DMS79 treated with DMSO at 0.1 percent for 48 hours (cell line): ENCODE measurements around the gene DOC2B.

ENCODE experiments used
- DNase-seq: peaks from one replicate; lab custom pipeline; 2025; lab: John Stamatoyannopoulos, UW

The DOC2B gene

DNA sequence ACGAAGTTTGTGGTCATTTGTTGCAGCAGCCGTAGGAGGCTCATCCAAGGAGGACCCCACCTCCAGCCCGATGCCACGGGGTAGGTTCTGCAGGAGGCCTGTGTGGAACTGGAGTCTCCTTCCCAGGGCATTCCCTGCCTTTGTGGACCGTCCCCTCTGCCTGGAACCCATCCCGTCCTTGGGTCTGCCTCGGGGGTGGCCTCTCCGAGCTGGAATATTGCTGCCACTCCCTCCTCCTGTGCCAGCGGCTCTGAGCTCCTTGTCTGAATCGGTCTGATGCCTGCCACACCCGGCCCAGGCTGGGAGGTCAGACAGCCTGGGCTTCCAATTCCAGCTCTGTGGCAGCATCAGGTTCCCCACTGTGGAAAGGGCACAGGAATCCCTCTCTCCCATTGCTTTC, 18.8 kb downstream of the DOC2B start:
- no peak for DNase-seq

DNA sequence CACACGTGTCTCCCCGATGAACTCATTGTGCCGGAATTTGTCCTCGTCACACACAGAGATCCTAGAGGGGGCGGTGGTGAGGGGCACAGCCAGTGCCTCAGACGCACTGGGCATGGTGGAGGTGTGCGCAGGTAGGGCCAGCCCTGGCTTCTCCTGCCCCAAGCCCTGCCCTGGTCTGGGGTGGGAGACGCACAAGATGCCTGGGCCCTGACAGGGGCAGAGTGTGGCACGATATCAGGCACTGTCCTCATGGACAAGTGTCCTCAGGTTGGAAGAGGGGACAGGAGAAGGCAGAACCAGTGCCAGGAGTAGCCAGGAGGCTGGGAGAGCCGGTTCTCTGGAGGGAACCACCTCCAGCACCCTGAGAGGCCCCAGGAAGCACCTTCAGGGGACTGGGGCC, 20.0 kb downstream of the DOC2B start:
- DNase-seq = no peak

DNA sequence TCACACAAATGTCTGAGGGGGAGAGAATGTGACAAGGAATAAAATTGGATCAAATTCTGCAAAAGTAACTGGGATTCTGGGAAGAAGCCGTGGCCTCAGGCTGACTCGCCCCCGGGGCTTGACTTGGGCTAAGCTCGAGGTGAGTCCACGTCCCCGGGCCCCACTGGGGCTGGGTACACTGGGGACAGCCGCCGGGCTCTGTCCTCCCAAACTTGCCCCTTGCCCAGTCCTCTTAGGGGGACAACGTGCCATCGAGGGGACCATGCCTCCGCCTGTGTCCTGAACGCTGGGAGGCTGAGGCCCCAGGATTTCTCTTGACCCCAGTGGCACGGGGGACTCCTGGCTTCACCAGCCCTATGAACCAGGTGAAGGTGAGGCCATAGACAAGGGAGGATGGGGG, 21.1 kb downstream of the DOC2B start:
- no peak for DNase-seq

DNA sequence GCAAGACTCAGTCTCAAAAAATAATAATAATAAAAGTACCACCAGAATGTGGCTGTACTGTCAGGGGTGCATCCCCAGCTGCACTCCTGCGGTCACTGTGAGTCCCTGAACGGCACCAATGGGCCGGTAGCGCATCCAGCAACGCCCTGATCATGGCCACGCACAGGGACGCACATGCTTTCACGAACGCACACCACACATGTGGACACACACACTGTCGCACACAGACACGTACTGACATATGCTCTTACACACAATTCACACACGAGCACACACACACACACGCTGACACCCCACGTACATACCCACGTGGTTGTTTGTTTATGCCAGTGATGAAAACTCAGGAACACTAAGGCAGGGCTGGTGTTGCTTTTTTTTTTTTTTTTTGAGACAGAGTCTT, 21.8 kb downstream of the DOC2B start:
- no peak for DNase-seq

DNA sequence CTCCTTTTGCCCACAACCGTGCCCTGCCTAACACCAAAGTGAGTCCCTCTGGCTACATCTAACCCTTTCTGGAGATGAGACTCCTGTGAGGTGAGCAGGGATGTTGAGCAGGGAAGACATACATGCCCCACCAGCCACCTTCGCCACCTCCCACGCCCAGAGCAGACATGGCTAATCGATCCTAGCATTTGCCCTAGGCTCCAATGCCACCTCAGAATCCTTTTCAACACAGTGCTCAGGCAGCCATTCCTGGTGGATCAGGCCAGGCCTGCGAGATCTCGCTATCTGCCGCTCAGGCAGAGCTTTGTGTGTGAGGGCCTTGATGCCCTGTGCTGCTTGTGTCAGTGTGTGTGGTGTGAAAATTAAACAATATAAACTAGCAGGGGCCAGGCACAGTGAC, 23.1 kb downstream of the DOC2B start:
- DNase-seq = no peak

DNA sequence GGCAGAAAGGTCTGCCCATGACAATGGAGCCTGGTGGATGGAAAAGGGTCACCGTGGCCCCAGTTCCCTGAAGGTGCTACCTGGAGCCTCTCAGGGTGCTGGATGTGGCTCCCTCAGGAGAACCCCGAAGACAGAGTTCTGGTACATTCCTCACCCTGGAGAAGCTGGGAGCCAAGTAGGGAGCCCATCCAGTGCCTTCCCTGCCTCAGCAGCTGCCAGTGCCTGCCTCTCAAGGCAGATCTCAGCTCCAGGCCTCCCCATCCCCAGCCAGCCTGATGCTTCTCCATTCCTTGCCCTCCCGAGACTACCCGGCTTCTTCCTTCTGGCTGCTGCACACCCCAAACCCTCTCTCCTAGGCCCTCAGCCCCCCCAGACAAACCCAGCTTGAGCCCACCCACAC, 23.5 kb downstream of the DOC2B start:
- no peak for DNase-seq

DNA sequence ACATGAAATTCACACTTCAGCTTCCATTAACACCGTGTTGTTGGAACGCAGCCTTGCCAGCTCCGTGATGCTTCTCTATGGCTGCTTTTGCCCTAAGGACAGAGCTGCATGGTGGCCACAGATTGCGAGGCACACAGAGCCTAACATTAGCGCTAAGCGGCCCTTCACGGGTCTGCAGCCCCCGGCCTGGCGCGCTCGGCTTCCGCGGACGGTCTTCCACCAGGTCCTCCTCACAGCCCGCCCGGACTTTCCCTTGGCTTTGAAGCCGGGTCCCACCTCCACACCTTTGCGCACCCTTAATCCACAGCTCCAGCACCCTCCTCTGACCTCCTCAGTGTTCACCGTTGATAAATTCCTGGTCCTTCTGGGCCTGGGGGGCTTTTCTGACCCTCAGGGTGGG, 24.5 kb downstream of the DOC2B start:
- no peak for DNase-seq

DNA sequence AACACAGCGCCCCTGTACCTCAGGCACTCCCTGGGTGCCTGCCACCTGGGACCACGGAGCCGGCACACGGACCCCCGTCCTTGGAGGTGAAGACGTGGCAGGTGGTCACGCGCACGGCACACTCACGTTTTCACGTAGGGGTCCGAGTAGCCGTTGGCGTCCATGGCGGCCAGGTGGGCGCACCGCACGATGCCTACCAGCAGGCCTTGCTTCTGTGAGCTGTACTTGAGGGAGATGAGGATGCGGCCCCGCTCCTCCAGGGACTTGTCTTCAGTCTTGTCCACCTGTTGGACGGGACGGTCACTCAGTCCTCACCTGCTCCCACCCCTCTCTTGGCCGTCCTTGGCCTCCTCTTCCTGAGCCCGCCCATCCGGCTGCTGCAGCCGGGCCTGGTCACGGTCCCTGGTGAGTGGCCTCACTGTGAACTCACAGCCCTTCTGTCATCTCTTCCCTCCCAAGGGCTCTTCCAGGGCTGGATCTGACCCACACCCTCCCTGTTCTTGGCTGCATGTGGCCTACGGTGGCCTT, 25.3 kb downstream of the DOC2B start:
- no peak for DNase-seq

DNA sequence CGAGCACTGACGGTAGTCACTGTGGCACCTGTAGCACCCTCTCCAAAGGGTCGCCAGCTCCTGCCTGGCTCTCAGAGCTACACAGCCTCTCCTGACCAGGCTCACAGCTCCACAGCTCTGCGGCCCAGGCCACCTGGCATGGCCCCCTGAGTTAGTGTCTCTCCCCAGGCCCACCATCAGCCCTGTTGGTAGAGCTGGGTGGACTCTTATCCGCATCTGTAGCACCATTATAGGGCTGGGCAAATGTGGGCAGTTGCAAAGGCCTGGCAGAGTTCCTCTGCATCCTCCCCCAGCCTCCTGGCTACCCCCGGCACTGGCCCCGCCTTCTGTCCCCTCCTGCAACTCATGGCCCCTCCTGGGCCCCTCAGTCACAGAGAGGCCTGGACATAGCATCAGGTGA, 25.9 kb downstream of the DOC2B start:
- DNase-seq = no peak

DNA sequence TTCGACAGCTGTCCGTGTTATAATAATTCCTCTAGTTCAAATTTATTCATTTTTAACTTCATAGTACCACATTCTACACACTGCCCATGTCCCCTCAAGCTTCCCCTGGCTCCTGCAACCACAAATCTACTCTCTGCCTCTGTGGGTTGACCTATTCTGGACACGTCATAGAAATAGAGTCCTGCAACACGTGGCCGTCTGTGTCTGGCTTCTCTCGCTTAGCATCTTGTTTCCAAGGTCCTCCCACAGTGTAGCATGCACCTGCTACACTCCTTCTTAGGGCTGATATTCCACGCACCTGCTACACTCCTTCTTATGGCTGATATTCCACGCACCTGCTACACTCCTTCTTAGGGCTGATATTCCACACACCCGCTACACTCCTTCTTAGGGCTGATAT, 27.6 kb downstream of the DOC2B start:
- DNase-seq = no peak

DNA sequence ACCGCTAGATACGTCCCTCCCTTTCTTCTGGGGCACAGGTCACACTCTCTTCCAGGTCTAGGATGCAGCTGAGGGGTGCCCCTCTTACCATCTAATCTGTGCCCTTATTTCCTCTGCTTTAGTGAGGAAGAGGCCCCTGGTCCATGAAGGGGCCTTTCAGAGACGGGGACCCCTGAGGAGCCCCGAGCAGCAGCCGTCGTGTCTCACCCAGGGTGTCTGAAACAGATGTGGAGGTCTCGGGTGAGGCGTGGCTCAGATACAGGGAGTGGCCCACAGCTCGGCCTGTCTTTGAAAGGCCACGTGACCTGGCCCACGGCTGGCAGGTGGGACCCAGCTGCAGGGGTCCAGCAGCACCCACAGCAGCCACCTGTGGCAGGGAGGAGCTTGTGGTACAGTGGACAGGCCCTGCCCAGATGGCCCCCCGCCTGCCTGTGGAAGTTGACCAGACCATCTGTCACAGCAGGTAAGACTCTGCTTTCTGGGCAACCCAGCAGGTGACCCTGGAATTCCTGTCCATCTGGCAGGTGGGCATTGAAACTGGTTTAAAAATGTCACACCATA, 28.5 kb downstream of the DOC2B start:
- no peak for DNase-seq

DNA sequence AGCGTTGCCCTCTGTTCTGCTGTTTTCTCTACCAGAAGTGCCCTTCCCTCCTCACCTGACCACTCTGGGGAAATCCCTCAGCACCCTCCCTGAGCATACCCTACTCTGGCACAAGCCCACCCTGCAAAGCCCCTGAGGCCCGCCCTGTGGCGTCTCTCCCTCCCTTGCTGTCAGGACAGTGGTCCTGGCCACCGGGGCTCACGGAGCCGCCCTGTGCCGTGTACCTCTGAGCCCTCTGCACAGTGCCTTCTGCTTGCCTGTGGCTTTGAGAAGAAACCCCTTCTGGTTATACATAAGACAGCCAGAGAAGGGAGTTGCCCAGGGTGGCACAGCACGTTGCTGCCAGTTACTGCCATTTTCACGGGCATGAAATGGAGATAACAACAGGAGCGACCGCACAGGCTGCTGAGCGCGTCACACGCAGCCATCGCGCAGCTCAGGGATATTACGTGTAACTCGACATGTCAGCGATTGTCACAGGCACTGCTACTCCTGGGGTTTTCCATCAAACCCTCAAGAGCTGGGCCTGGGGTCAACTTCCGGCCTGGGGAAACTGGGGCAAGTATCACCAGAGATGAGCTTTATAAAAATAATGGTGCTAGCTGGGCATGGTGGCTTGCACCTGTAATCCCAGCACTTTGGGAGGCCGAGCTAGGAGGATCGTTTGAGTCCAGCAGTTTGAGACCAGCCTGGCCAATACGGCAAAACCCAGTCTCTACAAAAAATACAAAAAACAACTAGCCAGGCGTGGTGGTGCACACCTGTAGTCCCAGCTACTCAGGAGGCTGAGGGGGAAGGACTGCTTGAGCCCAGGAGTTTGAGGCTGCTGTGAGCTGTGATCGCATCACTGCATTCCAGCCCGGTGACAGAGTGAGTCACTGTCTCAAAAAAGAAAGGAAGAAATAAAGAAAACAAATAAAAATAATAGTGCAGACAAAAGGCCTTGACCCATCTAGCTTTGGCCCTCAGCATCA, 29.3 kb downstream of the DOC2B start:
- no peak for DNase-seq

DNA sequence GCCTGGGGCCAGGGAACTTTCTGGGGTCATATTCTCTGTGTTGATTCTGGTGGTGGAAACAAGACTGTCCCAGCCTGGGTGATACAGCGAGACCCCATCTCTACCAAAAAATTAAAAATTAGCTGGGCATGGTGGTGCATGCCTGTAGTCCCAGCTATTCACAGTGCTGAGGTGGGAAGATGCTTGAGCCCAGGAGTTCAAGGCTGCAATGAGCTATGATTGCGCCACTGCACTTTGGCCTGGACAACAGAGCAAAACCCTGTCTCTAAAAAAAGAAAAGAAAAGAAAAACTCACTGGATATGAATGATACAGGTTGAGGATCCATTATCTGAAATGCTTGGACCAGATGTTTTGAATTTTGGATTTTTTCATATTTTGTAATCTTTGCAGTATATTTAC, 30.4 kb downstream of the DOC2B start:
- no peak for DNase-seq

DNA sequence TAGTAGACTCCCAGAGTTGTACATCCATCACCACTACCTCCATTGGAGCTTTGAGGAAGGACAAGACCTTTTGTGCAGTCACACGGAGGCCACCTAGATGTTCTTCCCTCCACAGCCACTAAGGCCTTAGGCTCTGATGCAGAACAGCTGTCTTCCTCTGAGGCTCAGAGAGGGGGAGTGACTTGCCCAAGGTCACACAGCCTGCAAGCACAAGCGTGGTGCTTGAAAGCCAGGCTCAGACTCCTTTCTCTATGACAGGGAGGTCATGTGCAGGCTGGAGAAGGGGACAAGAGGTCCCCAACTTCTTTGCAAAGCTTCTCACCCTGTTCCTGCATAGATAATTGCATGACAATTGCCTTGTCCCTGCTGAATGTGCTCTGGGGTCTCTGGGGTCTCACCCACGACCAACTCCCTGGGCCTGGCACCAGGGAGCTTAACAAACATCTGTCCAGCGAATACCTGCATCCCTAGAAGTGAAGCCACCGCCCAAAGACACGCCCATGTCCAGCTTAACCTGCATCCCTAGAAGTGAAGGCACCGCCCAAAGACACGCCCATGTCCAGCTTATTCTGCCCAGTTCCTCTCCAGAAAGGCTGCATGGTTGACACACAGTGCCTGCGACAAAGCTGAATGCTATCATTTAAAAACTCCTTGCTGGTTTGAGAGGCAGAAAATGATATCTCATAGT, 31.4 kb downstream of the DOC2B start:
- DNase-seq = no peak

DNA sequence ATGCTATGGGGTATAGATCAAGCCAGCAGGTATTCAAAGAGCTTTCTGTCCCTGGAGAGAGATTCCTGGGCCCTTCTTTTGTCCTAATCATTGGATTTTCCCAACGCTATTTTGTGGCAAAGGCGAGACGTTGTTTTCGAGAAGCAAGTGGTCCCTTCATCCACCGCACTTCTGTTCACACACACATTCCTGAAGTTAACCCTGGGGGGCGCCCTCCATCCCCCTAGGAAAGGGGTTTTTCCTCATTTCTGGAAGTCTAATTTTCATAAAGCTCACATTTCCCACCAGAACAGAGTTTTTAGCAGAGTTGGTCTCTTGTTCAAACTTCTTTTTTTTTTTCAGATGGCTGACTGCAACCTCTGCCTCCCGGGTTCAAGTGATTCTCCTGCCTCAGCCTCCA, 32.2 kb downstream of the DOC2B start:
- no peak for DNase-seq

DNA sequence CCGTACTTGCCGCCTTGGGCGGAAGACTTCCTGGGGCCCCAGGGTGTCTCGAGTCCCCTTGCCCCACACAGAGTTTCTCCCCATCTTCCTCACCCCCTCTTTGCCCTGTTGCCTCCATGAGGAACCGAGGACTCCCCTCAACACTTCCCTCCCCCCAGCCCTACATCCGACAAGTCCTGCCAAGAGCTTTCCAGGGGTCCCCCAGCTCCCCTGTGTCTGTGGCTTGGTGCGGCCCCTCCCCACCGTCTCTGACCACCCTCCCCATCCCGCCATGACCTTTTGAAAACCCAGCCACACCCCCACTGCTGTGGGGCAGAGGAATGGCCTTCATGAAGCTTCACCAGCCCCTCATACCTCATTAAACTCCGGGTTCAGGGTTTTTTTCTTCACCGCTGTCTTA, 32.7 kb downstream of the DOC2B start:
- DNase-seq = no peak

DNA sequence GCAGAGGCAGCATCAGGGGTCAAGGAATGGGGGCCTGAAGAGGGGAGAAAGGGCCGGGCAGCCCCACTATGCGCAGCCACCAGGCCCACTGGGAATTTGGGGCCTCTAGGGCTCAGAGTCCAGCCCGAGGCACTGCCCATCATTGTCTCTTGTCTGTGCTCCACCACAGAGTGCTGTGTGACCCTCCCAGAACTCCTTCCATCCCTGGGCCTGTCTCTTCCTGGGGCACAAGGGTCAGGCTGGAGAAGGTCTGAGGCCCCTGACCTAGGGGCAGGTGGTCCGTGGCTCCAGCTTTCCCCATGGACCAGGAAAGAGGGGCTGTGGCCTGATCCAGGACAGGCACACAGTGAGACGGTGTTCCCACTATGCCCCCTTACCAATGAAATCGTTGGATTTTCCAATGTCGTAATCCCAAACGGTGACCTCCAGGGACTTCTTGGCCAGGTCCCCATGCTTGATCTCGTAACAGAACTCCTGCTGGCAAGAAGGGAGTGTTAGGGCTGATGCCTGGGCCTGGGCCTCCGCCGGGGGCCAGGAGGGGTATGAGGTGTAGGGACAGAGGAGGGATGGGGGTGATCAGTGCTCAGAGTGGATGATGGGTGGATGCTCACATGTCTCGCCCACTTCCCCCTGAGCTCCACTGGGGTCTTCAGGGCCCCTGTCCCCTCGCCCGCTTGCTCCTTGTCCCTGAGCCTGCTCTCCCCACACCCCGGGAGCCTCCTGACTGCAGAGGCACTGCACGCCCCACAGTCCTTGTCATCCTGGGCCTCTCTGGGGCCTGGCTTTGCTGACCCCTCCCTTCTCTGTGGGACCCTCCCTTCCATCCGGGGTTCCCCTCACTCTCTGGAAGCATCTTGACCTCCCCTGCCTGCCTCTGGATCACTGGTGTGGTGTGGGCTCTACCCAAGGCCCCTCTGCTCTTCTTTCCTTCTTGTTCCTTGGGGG, 33.4 kb downstream of the DOC2B start:
- DNase-seq = no peak

DNA sequence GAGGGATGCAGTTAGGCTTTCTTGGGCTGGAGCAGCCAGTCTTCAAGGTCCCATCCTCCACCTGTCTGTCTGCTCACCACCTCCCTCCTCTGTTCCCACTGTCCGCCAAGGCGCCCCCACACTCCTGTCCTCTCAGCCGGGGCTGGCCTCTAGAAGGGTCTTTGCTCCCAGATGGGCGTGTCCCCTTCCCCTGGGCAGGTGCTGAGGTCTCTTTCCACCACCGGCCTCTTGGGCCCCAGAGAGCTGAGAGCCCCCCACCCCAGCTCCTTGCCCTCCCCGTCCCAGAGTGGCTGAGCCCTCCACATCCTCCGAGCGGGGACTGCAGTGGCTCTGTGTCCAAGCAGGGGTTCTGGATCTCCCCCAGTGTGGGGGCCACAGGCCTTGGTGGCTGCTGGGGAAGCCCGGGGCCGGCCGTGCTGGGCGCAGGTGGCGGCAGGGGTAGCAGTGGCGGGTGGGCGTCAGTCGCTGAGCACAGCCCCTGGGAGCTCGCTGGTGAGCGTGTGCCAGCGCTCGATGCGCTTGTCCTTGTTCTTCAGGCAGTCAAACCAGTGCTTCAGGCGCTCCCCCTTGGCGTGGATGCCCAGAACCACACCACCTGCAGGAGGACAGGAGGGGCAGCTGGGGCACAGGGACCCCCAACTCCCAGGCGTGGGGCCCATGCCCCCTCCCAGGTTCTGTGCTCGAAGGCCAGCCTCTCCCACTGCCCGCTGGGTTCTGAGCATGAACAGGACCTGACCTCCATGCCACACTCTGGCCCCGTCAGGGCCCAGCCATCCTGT, 34.3 kb downstream of the DOC2B start:
- no peak for DNase-seq

DNA sequence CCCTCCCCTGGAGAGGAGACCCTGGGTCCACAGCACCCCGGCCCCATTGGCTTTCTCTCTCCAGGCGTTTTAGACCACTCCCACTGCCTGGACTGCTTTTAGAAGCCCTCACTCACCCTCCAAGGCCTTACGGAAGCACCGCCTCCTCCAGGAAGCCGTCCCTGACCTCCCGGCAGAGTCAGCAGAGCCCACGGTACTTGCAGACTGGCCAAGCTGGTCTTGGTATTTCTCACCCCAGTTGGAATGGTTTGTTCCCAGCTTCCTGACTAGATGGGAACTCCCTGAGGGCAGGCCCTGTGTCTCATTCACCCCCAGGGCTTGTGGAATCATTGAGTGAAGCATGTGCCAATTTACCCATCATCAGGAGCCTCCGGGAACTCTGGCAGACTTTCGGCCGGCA, 34.9 kb downstream of the DOC2B start:
- no peak for DNase-seq

DNA sequence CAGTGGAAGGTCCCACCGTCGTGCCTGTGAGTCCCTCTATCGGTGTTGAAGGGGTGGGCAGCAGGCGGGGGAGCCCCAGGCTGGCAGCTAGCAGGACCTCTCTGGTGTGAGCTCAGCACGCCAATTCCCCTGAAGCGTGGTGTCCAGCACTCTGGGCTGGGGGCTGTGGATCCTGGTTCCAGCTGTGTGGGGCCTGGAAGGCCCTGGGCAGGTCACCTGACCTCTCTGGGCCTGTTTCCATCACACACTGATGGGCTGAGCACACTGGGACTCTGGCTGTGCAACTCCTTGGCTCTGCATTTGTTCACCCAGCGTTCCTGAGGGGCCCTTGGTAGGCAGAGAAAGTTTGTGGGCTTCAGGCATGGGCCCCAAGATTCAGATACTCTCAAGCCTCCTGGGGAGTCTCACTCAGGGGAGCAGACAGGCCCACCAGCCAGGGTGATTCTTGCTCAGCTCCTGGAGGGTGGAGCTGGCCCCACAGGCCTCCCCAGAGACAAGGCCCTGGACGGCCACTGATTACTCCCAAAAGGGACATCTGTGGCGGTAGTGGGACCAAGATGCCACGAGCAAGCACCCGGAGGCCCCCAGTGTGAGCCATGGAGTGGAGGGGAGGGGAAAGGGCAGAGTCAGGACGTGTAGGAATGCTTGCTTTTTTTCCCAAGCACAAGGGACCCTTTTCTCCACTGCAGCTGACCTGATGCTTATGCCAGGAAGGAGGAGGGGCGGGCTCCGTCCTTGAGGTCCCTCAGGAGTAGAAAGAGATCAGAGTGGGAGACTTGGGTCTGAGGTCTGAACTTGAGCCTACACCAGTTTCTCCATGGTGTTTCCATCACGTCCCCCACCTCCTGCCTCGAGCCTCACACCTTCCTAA, 35.5 kb downstream of the DOC2B start:
- no peak for DNase-seq
